Stimulated activated naive CD4-positive, alpha-beta T cell treated with Interleukin-2 at 50 U/mL for 16 hours (primary cell): ENCODE results near the gene ARL6IP4.

ENCODE experiments used
- DNase-seq: peaks from one replicate; lab custom pipeline; 2025; lab: John Stamatoyannopoulos, UW

The ARL6IP4 gene

GRCh38 chr12:122990961-122991622 lies 10.6 kb downstream of the ARL6IP4 start:
- no peak for DNase-seq

- DNase-seq: no peak
Measured at GRCh38 chr12:122991623-122992275, 11.3 kb downstream of the ARL6IP4 start.

GRCh38 chr12:122992386-122992785 lies 11.9 kb downstream of the ARL6IP4 start:
- no peak for DNase-seq

- no peak for DNase-seq
Measured at GRCh38 chr12:122994140-122994675, 13.7 kb downstream of the ARL6IP4 start.

GRCh38 chr12:122994781-122995502 lies 14.5 kb downstream of the ARL6IP4 start:
- DNase-seq: no peak

GRCh38 chr12:122995503-122996187 lies 15.2 kb downstream of the ARL6IP4 start:
- DNase-seq: no peak

GRCh38 chr12:122996188-122996601 lies 15.7 kb downstream of the ARL6IP4 start:
- DNase-seq: no peak

- DNase-seq: no peak
Measured at GRCh38 chr12:122996621-122997342, 16.3 kb downstream of the ARL6IP4 start.

GRCh38 chr12:122997343-122998250 lies 17.1 kb downstream of the ARL6IP4 start:
- DNase-seq: no peak

- DNase-seq: no peak
Measured at GRCh38 chr12:122998316-122998715, 17.8 kb downstream of the ARL6IP4 start.

GRCh38 chr12:122999196-122999946 lies 18.9 kb downstream of the ARL6IP4 start:
- no peak for DNase-seq

- no peak for DNase-seq
Measured at GRCh38 chr12:122999986-123000420, 19.5 kb downstream of the ARL6IP4 start.

- no peak for DNase-seq
Measured at GRCh38 chr12:123000578-123000977, 20.1 kb downstream of the ARL6IP4 start.

- DNase-seq: no peak
Measured at GRCh38 chr12:123001464-123001863, 21.0 kb downstream of the ARL6IP4 start.

GRCh38 chr12:123003257-123003656 lies 22.8 kb downstream of the ARL6IP4 start:
- DNase-seq: no peak

GRCh38 chr12:123004287-123004686 lies 23.8 kb downstream of the ARL6IP4 start:
- DNase-seq: no peak

GRCh38 chr12:123005081-123005626 lies 24.7 kb downstream of the ARL6IP4 start:
- no peak for DNase-seq

- DNase-seq: no peak
Measured at GRCh38 chr12:123006977-123007376, 26.5 kb downstream of the ARL6IP4 start.

GRCh38 chr12:123010110-123010509 lies 29.6 kb downstream of the ARL6IP4 start:
- DNase-seq: no peak
